GM21529 (cell line): Measurements from ENCODE around the gene PEX12.
"Not testable (repeated sequence)": the region's sequence is repeated elsewhere in the genome, so short reads cannot be mapped to it uniquely, and the experiment has no call there.

ENCODE experiments used
- ATAC-seq: cut with Tn5 transposase; IDR thresholded peaks from one replicate; pipeline ENCODE4 v1.9.1; 2021; ENCODE audit not compliant: unreplicated experiment

The PEX12 gene

GRCh38 chr17:35578197-35578928 is at the start of gene PEX12:
Gene PEX12 (minus strand): TSS chr17:35578571. CDS start chr17:35578021, 550 bp downstream.
- ATAC-seq: peak; percentile 87

- no peak for ATAC-seq
Observed at GRCh38 chr17:35627417-35627816, 49.0 kb upstream of the PEX12 start.

GRCh38 chr17:35621768-35622167 is 43.4 kb upstream of the PEX12 start:
- ATAC-seq: no peak

GRCh38 chr17:35618628-35619027 is 40.3 kb upstream of the PEX12 start:
- ATAC-seq: no peak

- ATAC-seq: no peak
Observed at GRCh38 chr17:35617505-35617904, 39.1 kb upstream of the PEX12 start.

- ATAC-seq: no peak
Observed at GRCh38 chr17:35616536-35616935, 38.2 kb upstream of the PEX12 start.

- no peak for ATAC-seq
Observed at GRCh38 chr17:35614810-35615209, 36.4 kb upstream of the PEX12 start.

- ATAC-seq: no peak
Observed at GRCh38 chr17:35612924-35613521, 34.7 kb upstream of the PEX12 start.

- not testable (repeated sequence) for ATAC-seq
Observed at GRCh38 chr17:35610746-35611145, 32.4 kb upstream of the PEX12 start.

- ATAC-seq: no peak
Observed at GRCh38 chr17:35609831-35610230, 31.5 kb upstream of the PEX12 start.

GRCh38 chr17:35607239-35607847 is 29.0 kb upstream of the PEX12 start:
- no peak for ATAC-seq

GRCh38 chr17:35605678-35606077 is 27.3 kb upstream of the PEX12 start:
- no peak for ATAC-seq

GRCh38 chr17:35603674-35604073 is 25.3 kb upstream of the PEX12 start:
- no peak for ATAC-seq

- ATAC-seq: no peak
Observed at GRCh38 chr17:35597604-35598003, 19.2 kb upstream of the PEX12 start.

- no peak for ATAC-seq
Observed at GRCh38 chr17:35596530-35597233, 18.3 kb upstream of the PEX12 start.

- ATAC-seq: no peak
Observed at GRCh38 chr17:35596072-35596471, 17.7 kb upstream of the PEX12 start.

- ATAC-seq: no peak
Observed at GRCh38 chr17:35588196-35588920, 10.0 kb upstream of the PEX12 start.

- ATAC-seq: peak; percentile 85
Observed at GRCh38 chr17:35587074-35587961, 8.9 kb upstream of the PEX12 start, which contains the start of gene AP2B1. Gene AP2B1 (plus strand): TSS chr17:35587322. CDS start chr17:35594031, 6,709 bp downstream.

- ATAC-seq: no peak
Observed at GRCh38 chr17:35586569-35587073, 8.2 kb upstream of the PEX12 start.

GRCh38 chr17:35584061-35584460 is 5.7 kb upstream of the PEX12 start:
- no peak for ATAC-seq
